PC-3 (cell line): ENCODE data around the gene UMPS. TPM values are rescaled to one million over a fixed set of nuclear protein-coding genes. Genes with fewer than 3 reads are reported as not detected.

Experiments used
- ATAC-seq: fragments of 200-7000 bp; cut with Tn5 transposase; 2 replicates; pipeline ENCODE4 v1.9.1; 2020; ENCODE audit warnings: mild to moderate bottlenecking, moderate library complexity
- BruUV-seq: library from RNA; stranded (reverse); fragments of 400-500 nt; replicated peaks from 2 replicates; lab custom pipeline; 2021; lab: Mats Ljungman, UMichigan
- CTCF ChIA-PET: fragments of 300-600 bp; sonication (Branson Sonifier 250); formaldehyde crosslinking; loops from one replicate; lab custom pipeline; 2022; ENCODE audit warnings: antibody characterized with exemption; lab: Charles Lee
- POLR2A ChIA-PET: fragments of 300-600 bp; sonication (Branson Sonifier 250); formaldehyde crosslinking; loops from one replicate; lab custom pipeline; 2022; ENCODE audit warnings: antibody characterized with exemption; ENCODE audit not compliant: unreplicated experiment; lab: Charles Lee
- DNase-seq: peaks from one replicate; pipeline ENCODE4 v3.0.0-alpha.2; 2015
- H2AFZ ChIP-seq: fragments of 300-600 bp; sonication (generic); 2 replicates; pipeline ENCODE4 v1.6.0; 2016; ENCODE audit warnings: antibody characterized with exemption, low read length
- H3F3A ChIP-seq: fragments of 300-600 bp; sonication (generic); one replicate; pipeline ENCODE4 v1.6.0; 2017; ENCODE audit warnings: antibody characterized with exemption, low read length, control low read depth, mild to moderate bottlenecking; ENCODE audit not compliant: unreplicated experiment
- H3K27ac ChIP-seq: fragments of 300-600 bp; sonication (generic); 2 replicates; pipeline ENCODE4 v1.5.1; 2016; ENCODE audit warnings: mild to moderate bottlenecking, low read length
- H3K27me3 ChIP-seq: fragments of 300-600 bp; sonication (generic); 2 replicates; pipeline ENCODE4 v1.6.1; 2016; ENCODE audit warnings: low read length, mixed read lengths
- H3K36me3 ChIP-seq: fragments of 300-600 bp; sonication (generic); 2 replicates; pipeline ENCODE4 v1.6.1; 2016; ENCODE audit warnings: low read depth, mixed run types, low read length, mixed read lengths
- H3K4me1 ChIP-seq: fragments of 300-600 bp; sonication (generic); 2 replicates; pipeline ENCODE4 v1.5.1; 2016; ENCODE audit warnings: low read length; ENCODE audit not compliant: insufficient read depth
- H3K4me2 ChIP-seq: fragments of 300-600 bp; sonication (generic); 2 replicates; pipeline ENCODE4 v1.6.0; 2016; ENCODE audit warnings: low read length
- H3K4me3 ChIP-seq: fragments of 300-600 bp; sonication (generic); 2 replicates; pipeline ENCODE4 v1.5.1; 2016; ENCODE audit warnings: mild to moderate bottlenecking, low read length, mixed read lengths
- H3K79me2 ChIP-seq: fragments of 300-600 bp; sonication (generic); 2 replicates; pipeline ENCODE4 v1.6.1; 2017; ENCODE audit warnings: low read length, mixed read lengths
- H3K9ac ChIP-seq: fragments of 300-600 bp; sonication (generic); 2 replicates; pipeline ENCODE4 v1.6.0; 2016; ENCODE audit warnings: mild to moderate bottlenecking, low read length
- H3K9me2 ChIP-seq: fragments of 300-600 bp; sonication (generic); replicated peaks from 2 replicates; pipeline ENCODE4 v1.6.1; 2016; ENCODE audit warnings: mixed run types, low read length, mixed read lengths
- H3K9me3 ChIP-seq: fragments of 300-600 bp; sonication (generic); 2 replicates; pipeline ENCODE4 v1.6.1; 2016; ENCODE audit warnings: low read length, mixed read lengths
- H4K20me1 ChIP-seq: fragments of 300-600 bp; sonication (generic); 2 replicates; pipeline ENCODE4 v1.6.1; 2016; ENCODE audit warnings: low read length, mixed read lengths
- EZH2 ChIP-seq: fragments of 300-600 bp; sonication (generic); IDR thresholded peaks from one replicate; pipeline ENCODE4 v1.6.1; 2017; ENCODE audit warnings: antibody characterized with exemption, mild to moderate bottlenecking, low read length; ENCODE audit not compliant: unreplicated experiment
- EZH2phosphoT487 ChIP-seq: fragments of 300-600 bp; sonication (generic); IDR thresholded peaks from 2 replicates; pipeline ENCODE4 v1.6.1; 2018; ENCODE audit warnings: mild to moderate bottlenecking, antibody characterized with exemption, low read length, borderline replicate concordance
- intact Hi-C: fragments of 100-400 bp; cut with micrococcal nuclease; formaldehyde crosslinking; loops from 2 replicates; pipeline ENCODE4 v1.9.0; 2023
- total RNA-seq: library from RNA; depleted of rRNA; stranded (reverse); fragments of >200 nt; gene quantifications from 2 replicates; pipeline ENCODE4 v1.2.3, GENCODE V29; 2014
- TF ChIP-seq, protein P1 (sequence below): fragments of 300-600 bp; sonication (generic); conservative IDR thresholded peaks from 2 replicates; pipeline ENCODE4 v1.5.1; 2017; ENCODE audit warnings: antibody characterized with exemption, low read depth, mild to moderate bottlenecking, low read length

UMPS gene
- total RNA-seq, 1 experiment from 2014 or later = 38.4 TPM

DNA sequence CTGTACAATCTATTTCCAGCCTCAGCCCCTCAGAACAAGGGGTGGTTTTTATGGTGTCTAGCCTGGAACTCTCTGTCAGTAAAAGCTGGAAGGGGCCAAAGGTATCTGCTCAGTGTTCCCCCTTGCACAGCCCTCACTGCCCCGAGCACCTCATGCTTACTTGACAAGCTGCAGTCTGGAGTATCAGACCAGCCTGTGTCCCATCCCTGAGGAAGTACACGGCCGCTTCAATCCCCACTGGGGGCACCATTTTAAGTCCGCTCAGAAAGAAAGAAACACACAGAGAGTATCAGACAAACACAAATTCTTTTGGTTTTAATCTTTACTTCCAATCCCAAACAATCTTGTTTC is 32.4 kb downstream of the UMPS start:
- ChIA-PET CTCF (no interaction called here), POLR2A (no interaction called here)
- H3K27me3 ChIP-seq = no peaks in the 10 kb centered on the region
- no peaks in the 10 kb centered on the region for H3K36me3 ChIP-seq
- H3K9ac ChIP-seq = no peak overlapping the region
- TF ChIP-seq EZH2phosphoT487 (no peak), EZH2 (no peak)
- TF ChIP-seq, protein P1, sequence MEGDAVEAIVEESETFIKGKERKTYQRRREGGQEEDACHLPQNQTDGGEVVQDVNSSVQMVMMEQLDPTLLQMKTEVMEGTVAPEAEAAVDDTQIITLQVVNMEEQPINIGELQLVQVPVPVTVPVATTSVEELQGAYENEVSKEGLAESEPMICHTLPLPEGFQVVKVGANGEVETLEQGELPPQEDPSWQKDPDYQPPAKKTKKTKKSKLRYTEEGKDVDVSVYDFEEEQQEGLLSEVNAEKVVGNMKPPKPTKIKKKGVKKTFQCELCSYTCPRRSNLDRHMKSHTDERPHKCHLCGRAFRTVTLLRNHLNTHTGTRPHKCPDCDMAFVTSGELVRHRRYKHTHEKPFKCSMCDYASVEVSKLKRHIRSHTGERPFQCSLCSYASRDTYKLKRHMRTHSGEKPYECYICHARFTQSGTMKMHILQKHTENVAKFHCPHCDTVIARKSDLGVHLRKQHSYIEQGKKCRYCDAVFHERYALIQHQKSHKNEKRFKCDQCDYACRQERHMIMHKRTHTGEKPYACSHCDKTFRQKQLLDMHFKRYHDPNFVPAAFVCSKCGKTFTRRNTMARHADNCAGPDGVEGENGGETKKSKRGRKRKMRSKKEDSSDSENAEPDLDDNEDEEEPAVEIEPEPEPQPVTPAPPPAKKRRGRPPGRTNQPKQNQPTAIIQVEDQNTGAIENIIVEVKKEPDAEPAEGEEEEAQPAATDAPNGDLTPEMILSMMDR = no peak
- DNase-seq = no peak
- no peaks in the 10 kb centered on the region for H3K4me1 ChIP-seq
- H2AFZ ChIP-seq = no peak overlapping the region
- H3K4me2 ChIP-seq = no peak overlapping the region
- intact Hi-C loops = no loop called here
- H4K20me1 ChIP-seq = no peaks in the 10 kb centered on the region
- no peak overlapping the region for H3K27ac ChIP-seq
- BruUV-seq = no TSS peak
- no peak overlapping the region for H3K4me3 ChIP-seq
- H3F3A ChIP-seq = no peaks in the 10 kb centered on the region
- no peak for ATAC-seq
- H3K9me3 ChIP-seq = no peaks in the 10 kb centered on the region
- H3K79me2 ChIP-seq = no peaks in the 10 kb centered on the region
- no peaks in the 10 kb centered on the region for H3K9me2 ChIP-seq

DNA sequence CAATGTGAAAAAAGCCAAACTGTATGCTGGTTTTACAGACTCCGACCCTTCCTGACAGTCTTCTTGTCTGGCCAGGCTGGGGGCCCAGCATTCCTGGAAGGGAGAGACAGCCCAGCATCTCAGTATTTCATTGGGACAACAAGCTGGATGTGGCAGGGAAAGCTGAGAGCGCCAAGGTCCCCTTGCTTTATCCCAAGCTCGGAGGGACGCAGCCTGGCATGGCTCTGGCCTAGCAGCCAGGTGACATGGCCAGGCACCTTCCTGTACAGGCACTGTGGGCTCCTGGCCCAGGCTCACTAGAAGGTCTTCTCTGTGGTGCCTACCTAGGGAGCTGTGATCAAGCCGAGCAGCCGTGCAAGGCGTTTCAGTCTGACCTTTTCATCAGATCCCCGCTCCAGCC is 33.0 kb downstream of the UMPS start:
- BruUV-seq = no TSS peak
- H3K4me3 ChIP-seq = no peak overlapping the region
- no peaks in the 10 kb centered on the region for H3K27me3 ChIP-seq
- intact Hi-C loops = no loop called here
- H3K9me3 ChIP-seq = no peaks in the 10 kb centered on the region
- no peak overlapping the region for H3K9ac ChIP-seq
- no peak overlapping the region for H3K27ac ChIP-seq
- no peak overlapping the region for H3K4me2 ChIP-seq
- TF ChIP-seq EZH2 (no peak), EZH2phosphoT487 (no peak)
- TF ChIP-seq, protein P1 = no peak
- H3K79me2 ChIP-seq = no peaks in the 10 kb centered on the region
- ATAC-seq (no peak), DNase-seq (no peak)
- POLR2A ChIA-PET = no interaction called here
- no peaks in the 10 kb centered on the region for H3F3A ChIP-seq
- no peaks in the 10 kb centered on the region for H3K4me1 ChIP-seq
- CTCF ChIA-PET = no interaction called here
- H3K36me3 ChIP-seq = no peaks in the 10 kb centered on the region
- no peaks in the 10 kb centered on the region for H4K20me1 ChIP-seq
- no peaks in the 10 kb centered on the region for H3K9me2 ChIP-seq
- no peak overlapping the region for H2AFZ ChIP-seq

- ChIA-PET POLR2A (no interaction called here), CTCF (no interaction called here)
- Histone ChIP-seq H3K4me2 (no peak overlapping the region), H3K27ac (no peak overlapping the region), H3K27me3 (no peaks in the 10 kb centered on the region), H2AFZ (no peak overlapping the region), H3K9ac (no peak overlapping the region), H3K4me3 (no peak overlapping the region), H3K36me3 (no peaks in the 10 kb centered on the region), H3K9me2 (no peaks in the 10 kb centered on the region), H4K20me1 (no peaks in the 10 kb centered on the region), H3K79me2 (no peaks in the 10 kb centered on the region), H3K4me1 (no peaks in the 10 kb centered on the region), H3K9me3 (no peaks in the 10 kb centered on the region), H3F3A (no peaks in the 10 kb centered on the region)
- BruUV-seq = no TSS peak
- TF ChIP-seq EZH2 (no peak), EZH2phosphoT487 (no peak)
- TF ChIP-seq, protein P1 = no peak
- intact Hi-C loops = no loop called here
- DNase-seq = no peak
- no peak for ATAC-seq
Observed at GRCh38 chr3:124763644-124764358, 33.5 kb downstream of the UMPS start.
